Neural cell (in vitro differentiated cells): ENCODE data around the gene MADCAM1. TPM values are rescaled to one million over a fixed set of nuclear protein-coding genes. Genes with fewer than 3 reads are reported as not detected.

ENCODE experiments used
- polyA plus RNA-seq: library from polyadenylated mRNA; depleted of rRNA; stranded (reverse); fragments of >200 nt; gene quantifications from 2 replicates; pipeline ENCODE4 v1.2.3, GENCODE V29; 2014
- small RNA-seq, 3 experiments: library from RNA; depleted of rRNA; stranded (forward); fragments of <200 nt; gene quantifications; one replicate each; pipeline ENCODE3, GENCODE V24; 2012

MADCAM1 gene
- polyA plus RNA-seq, 1 donor from 2014 or later: 1.0 TPM

Small RNA genes within 50 kb of the gene (small RNA-seq; reads per million reads assigned to genes)
- gene RNA5SP462: 0.03 to 0.13 (median 0.08) reads per million in 3 experiments

Other genes with a start within 250 kb of the MADCAM1 start
- gene PLPP2, start 205.1 kb upstream of the MADCAM1 start, polyA plus RNA-seq: 2.1 and 2.8 TPM in 2 replicates
- 13.9 and 16.0 TPM in 2 replicates for gene MIER2, start 151.7 kb upstream of the MADCAM1 start, polyA plus RNA-seq
- gene C2CD4C, start 87.3 kb upstream of the MADCAM1 start, polyA plus RNA-seq: 21.4 and 22.8 TPM in 2 replicates
- 75.8 and 81.2 TPM in 2 replicates for gene SHC2, start 35.5 kb upstream of the MADCAM1 start, polyA plus RNA-seq
- 79.6 and 83.2 TPM in 2 replicates for gene TPGS1, start 11.0 kb downstream of the MADCAM1 start, polyA plus RNA-seq
- 155 and 172 TPM in 2 replicates for gene CDC34, start 35.3 kb downstream of the MADCAM1 start, polyA plus RNA-seq
- gene GZMM, start 47.6 kb downstream of the MADCAM1 start, polyA plus RNA-seq: 0.38 and 0.72 TPM in 2 replicates
- 209 and 214 TPM in 2 replicates for gene BSG, start 76.1 kb downstream of the MADCAM1 start, polyA plus RNA-seq
- 4.7 and 6.4 TPM in 2 replicates for gene HCN2, start 93.4 kb downstream of the MADCAM1 start, polyA plus RNA-seq
- 28.3 TPM in 2 replicates for gene POLRMT, start 137.1 kb downstream of the MADCAM1 start, polyA plus RNA-seq
- gene FGF22, start 143.4 kb downstream of the MADCAM1 start, polyA plus RNA-seq: 0.48 TPM in 1 of 2 replicates, not detected in the other
- 33.7 and 44.8 TPM in 2 replicates for gene RNF126, start 166.7 kb downstream of the MADCAM1 start, polyA plus RNA-seq
- 3.1 and 6.6 TPM in 2 replicates for gene FSTL3, start 179.9 kb downstream of the MADCAM1 start, polyA plus RNA-seq
- not detected in 2 replicates for gene PRSS57, start 199.0 kb downstream of the MADCAM1 start, polyA plus RNA-seq
- 74.8 and 87.3 TPM in 2 replicates for gene PALM, start 212.4 kb downstream of the MADCAM1 start, polyA plus RNA-seq